Ovary (tissue), 9 donors: ENCODE data around the gene CPN1. TPM values are rescaled to one million over a fixed set of nuclear protein-coding genes. Genes with fewer than 3 reads are reported as not detected.

Experiments used
- DNase-seq, 5 donors: peaks; one replicate each; pipeline ENCODE4 v3.0.0-alpha.2; 2019 to 2020
- H3K27ac ChIP-seq, 2 donors: fragments of 200-600 bp; one replicate each; pipeline versions ENCODE4 v1.5.1 to v1.8.0; 2019 to 2022
- H3K27me3 ChIP-seq: fragments of 200-600 bp; one replicate; pipeline ENCODE4 v1.8.0; 2022
- H3K36me3 ChIP-seq: fragments of 200-600 bp; sonication (generic); one replicate; pipeline ENCODE4 v1.5.1; 2019
- H3K4me1 ChIP-seq: one replicate; pipeline ENCODE4 v1.8.1; 2013; ENCODE audit warnings: mild to moderate bottlenecking, moderate library complexity; ENCODE audit not compliant: insufficient read depth
- H3K4me3 ChIP-seq: fragments of 200-600 bp; sonication (generic); one replicate; pipeline ENCODE4 v1.5.1; 2017
- H3K9me3 ChIP-seq, 2 donors: fragments of 200-600 bp in 1 of 2; sonication (generic) in 1 of 2; one replicate each; pipeline versions ENCODE4 v1.5.1 to v1.8.1; 2013 to 2019; ENCODE audit warnings: mild to moderate bottlenecking in 1 of 2, moderate library complexity in 1 of 2
- CTCF ChIP-seq, 3 donors: fragments of 450-650 bp in 2 of 3; fragments of 200-600 bp in 1 of 3; IDR thresholded peaks; one replicate each; pipeline versions ENCODE4 v1.5.1 to v1.8.0; 2016 to 2022; ENCODE audit warnings: antibody characterized with exemption in 3 of 3, mild to moderate bottlenecking in 1 of 3
- EP300 ChIP-seq: sonication (generic); formaldehyde crosslinking; IDR thresholded peaks from one replicate; pipeline ENCODE4 v1.6.1; 2017; ENCODE audit warnings: antibody characterized with exemption
- POLR2A ChIP-seq: fragments of 450-650 bp; IDR thresholded peaks from one replicate; pipeline ENCODE4 v1.6.1; 2017; ENCODE audit warnings: antibody characterized with exemption, mild to moderate bottlenecking, moderate library complexity
- WGBS, 3 donors: extraction: QIAGEN DNeasy Blood & Tissue Kit in 1 of 3; methylation state at CpG; one replicate each; pipeline versions ENCODE4 v1.1.5 to v1.1.7; 2013 to 2017; 5-methylcytosine and 5-hydroxymethylcytosine counted together
- intact Hi-C, 4 donors: fragments of 100-400 bp; cut with DNase I; formaldehyde crosslinking; loops; one replicate each; pipeline versions ENCODE4 v1.11.0 to v1.15.1; 2022 to 2023
- polyA plus RNA-seq, 2 donors: library from polyadenylated mRNA; stranded (reverse); fragments of 200-250 nt in 1 of 2; fragments of 350-450 nt in 1 of 2; fragmentation: Illumina TruSeq in 1 of 2; extraction: RNeasy Lipid Tissue Mini Kit (QIAGEN cat#74804) in 1 of 2; gene quantifications; one replicate each; pipeline ENCODE4 v1.2.3, GENCODE V29; 2013 to 2014
- total RNA-seq, 7 donors: library from RNA; depleted of rRNA in 2 of 7; stranded (reverse); fragments of >200 nt in 2 of 7; fragmentation: NEBNext Ultra II Directional in 3 of 7; extraction: Animal tissue kit (Norgen Biotek cat#: 25700) in 3 of 7; gene quantifications; one replicate each; pipeline versions ENCODE4 v1.1.0 to v1.2.4, GENCODE V29; 2016 to 2023
- donor health status: DM: no; HTN: no; CAD: no; lungs with moderate emphysema.
- donor health status: DM: no; HTN: no; CAD: no.
- donor health status: Bipolar disorder and iron deficiency.
- donor health status: DM: yes; HTN: yes; CAD: no.
- donor health status: DM: no; HTN: no; CAD: no.
- donor health status: DM: yes; HTN: yes; CAD: no.

Gene CPN1
- total and polyA plus RNA-seq, 9 donors = not detected

GRCh38 chr10:100006243-100006886 lies 75.3 kb downstream of the CPN1 start:
- Histone ChIP-seq H3K4me3 (no peak overlapping the region), H3K9me3 (no peaks in the 10 kb centered on the region), H3K27me3 (no peaks in the 10 kb centered on the region), H3K4me1 (peaks cover 11% of the 10 kb centered on the region), H3K27ac (peak overlapping the region; percentile 16 to 27), H3K36me3 (no peaks in the 10 kb centered on the region)
- DNase-seq = no peak
- TF ChIP-seq CTCF (IDR thresholded peaks at IDR 0.05) (no peak), POLR2A (no peak), EP300 (no peak)
- 5 to 19% (median 16%) methylated on average over 4 of the region's 4 CpGs for WGBS, 3 donors
- intact Hi-C loops = loop anchor here in 2 of 4 donors (5.0 to 10.0 kb wide), 2 partner anchors 92 to 99 kb away; no protein-coding TSS in a partner anchor

GRCh38 chr10:100004805-100005510 lies 76.7 kb downstream of the CPN1 start:
- intact Hi-C loops = loop anchor here in 2 of 4 donors (5.0 to 10.0 kb wide), 2 partner anchors 90 to 98 kb away; no protein-coding TSS in a partner anchor
- WGBS, 3 donors = 73 to 80% (median 75%) methylated on average over 3 of the region's 3 CpGs
- Histone ChIP-seq H3K27ac (no peak overlapping the region), H3K27me3 (no peaks in the 10 kb centered on the region), H3K4me3 (no peak overlapping the region), H3K4me1 (peaks cover 13% of the 10 kb centered on the region), H3K9me3 (no peaks in the 10 kb centered on the region), H3K36me3 (no peaks in the 10 kb centered on the region)
- no peak for TF ChIP-seq EP300
- no peak for TF ChIP-seq CTCF (IDR thresholded peaks at IDR 0.05)
- no peak for TF ChIP-seq POLR2A
- no peak for DNase-seq

- Histone ChIP-seq H3K27ac (no peak overlapping the region), H3K4me3 (no peak overlapping the region), H3K4me1 (peaks cover 17% of the 10 kb centered on the region), H3K27me3 (no peaks in the 10 kb centered on the region), H3K36me3 (no peaks in the 10 kb centered on the region), H3K9me3 (no peaks in the 10 kb centered on the region)
- 87 to 94% (median 90%) methylated on average over 6 of the region's 6 CpGs for WGBS, 3 donors
- no peak for DNase-seq
- intact Hi-C loops = loop anchor here in 1 of 4 donors (10.0 kb wide), 1 partner anchor 85 kb away; no protein-coding TSS in a partner anchor
- TF ChIP-seq EP300 = no peak
- TF ChIP-seq CTCF (IDR thresholded peaks at IDR 0.05) = no peak
- TF ChIP-seq POLR2A = no peak
Measured at GRCh38 chr10:100000109-100000644, 81.5 kb downstream of the CPN1 start.

- intact Hi-C loops = loop anchor here in 1 of 4 donors (10.0 kb wide), 1 partner anchor 85 kb away; no protein-coding TSS in a partner anchor
- peaks cover 16% of the 10 kb centered on the region for H3K4me1 ChIP-seq
- WGBS, 3 donors = 88 to 91% (median 89%) methylated on average over 8 of the region's 8 CpGs
- no peak for TF ChIP-seq EP300
- TF ChIP-seq CTCF (IDR thresholded peaks at IDR 0.05) = no peak
- no peak for TF ChIP-seq POLR2A
- H3K27me3 ChIP-seq = no peaks in the 10 kb centered on the region
- H3K4me3 ChIP-seq = no peak overlapping the region
- H3K27ac ChIP-seq = no peak overlapping the region
- no peaks in the 10 kb centered on the region for H3K36me3 ChIP-seq
- DNase-seq = no peak
- no peaks in the 10 kb centered on the region for H3K9me3 ChIP-seq
Measured at GRCh38 chr10:99999319-100000108, 82.2 kb downstream of the CPN1 start.
